ENCODE measurements around the gene MXD1.
"Not testable (repeated sequence)": the region's sequence is repeated elsewhere in the genome, so short reads cannot be mapped to it uniquely, and the experiment has no call there.

MXD1 gene

GRCh38 chr2:69914950-69915945 lies at the start of gene MXD1:
TSS of gene MXD1 (plus strand) at chr2:69915109. CDS start at chr2:69915331, 222 bp downstream.
- DNase-seq (ENCODE audit: low read depth in 2 of 2), result no peak

- DNase-seq (ENCODE audit: low read depth in 2 of 2), result no peak
These were observed 26.5 kb upstream of the MXD1 start for GRCh38 chr2:69888451-69888850.

DNA sequence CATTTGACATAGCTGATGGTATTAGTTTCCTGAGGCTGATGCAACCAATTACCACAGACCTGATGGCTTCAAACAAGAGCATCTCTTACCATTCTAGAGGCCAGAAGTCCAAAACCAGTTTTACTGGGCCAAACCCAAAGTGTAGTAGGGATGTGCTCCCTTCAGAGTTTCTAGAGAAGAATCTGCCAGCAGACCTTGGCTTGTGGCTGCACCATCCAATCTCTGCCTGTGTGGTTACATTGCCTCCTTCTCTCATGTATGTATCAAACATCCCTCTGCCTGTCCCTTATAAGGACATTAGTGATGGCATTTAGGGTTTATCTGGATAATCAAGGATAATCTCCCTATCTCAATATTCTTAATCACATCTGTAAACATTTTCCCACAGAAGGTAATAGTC lies 25.6 kb upstream of the MXD1 start:
- no peak for DNase-seq (ENCODE audit: low read depth in 2 of 2)

DNA sequence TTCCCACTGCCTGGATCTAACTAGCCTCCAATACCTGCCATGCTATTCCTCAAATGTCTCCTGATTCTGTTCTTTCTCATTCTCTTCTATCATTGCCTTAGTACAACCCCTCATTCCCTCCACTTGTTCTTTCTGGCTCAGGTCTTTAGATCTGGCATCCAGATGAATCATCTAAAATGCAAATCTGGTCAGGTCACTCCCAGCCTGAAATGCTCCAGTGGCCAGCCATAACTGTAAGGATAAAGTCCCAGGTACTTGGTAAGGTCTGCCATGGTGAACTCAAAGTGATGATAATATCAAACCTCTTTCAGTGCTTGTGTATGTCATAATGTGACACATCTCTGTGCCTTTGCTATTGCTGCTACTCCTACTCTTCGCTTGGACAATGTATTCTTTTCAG lies 24.0 kb upstream of the MXD1 start:
- no peak for DNase-seq (ENCODE audit: low read depth in 2 of 2)

- DNase-seq (ENCODE audit: low read depth in 2 of 2), result not testable (repeated sequence)
These were observed 22.0 kb upstream of the MXD1 start for GRCh38 chr2:69892838-69893424.

DNA sequence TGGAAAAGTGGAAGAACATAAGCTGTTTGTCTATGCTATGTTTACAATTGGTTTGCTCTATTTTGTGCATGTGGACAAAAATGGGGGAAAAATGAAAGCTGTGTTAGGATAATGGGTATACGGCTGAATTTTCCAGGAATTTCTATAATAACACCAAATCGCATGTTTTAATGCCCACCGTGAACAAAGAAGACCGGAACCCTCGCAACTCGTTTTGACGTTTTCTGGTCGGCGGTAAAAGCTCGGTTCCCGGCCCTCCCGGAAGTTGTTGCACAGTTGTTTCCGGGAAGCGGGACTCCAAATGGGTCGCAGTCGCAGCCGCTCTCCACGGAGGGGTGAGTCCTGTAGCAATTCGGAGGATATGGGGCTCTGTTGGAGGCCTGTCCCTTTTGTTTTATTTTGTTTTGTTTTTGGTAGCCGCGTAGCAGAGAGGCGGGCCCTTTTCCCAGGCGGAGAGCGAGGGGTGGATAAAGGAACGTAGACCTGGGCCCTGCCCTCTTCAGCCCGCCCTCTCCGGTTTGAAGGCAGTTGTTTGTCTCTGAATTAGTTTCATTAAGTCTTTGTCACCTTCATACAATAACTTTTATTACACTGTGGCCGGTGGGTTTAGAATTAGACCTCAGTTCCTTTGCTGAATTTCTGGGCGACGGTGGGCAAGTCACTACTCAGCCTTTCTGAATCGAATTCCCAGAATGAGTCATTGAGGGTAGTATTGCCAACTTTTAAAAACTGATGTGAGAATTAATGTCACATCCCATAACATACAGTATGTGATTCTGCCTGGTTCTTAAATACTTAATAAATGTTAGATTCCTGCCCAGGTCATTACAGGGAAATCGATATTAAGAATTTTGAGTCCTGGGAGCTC lies 21.0 kb upstream of the MXD1 start, which contains the start of gene SNRNP27:
Gene SNRNP27 (plus strand): TSS at position 273 of the 868 bp plus-strand sequence. CDS start 29 bp downstream, at position 302.
- DNase-seq (ENCODE audit: low read depth in 2 of 2), result peak; percentile 63

DNA sequence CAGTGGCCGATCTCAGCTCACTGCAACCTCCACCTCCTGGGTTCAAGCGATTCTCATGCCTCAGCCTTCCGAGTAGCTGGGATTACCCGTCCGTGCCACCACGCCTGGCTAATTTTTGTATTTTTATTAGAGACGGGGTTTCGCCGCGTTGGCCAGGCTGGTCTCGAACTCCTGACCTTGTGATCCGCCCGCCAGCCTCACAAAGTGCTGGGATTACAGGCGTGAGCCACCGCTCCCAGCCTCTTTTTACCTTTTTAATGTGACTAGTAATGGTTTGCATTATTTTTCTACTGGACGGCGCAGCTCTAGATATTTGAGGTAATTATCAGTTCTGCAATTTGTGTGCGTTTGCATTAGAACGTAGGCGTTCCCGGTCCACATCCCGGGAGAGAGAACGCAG lies 20.2 kb upstream of the MXD1 start:
- not testable (repeated sequence) for DNase-seq (ENCODE audit: low read depth in 2 of 2)

DNA sequence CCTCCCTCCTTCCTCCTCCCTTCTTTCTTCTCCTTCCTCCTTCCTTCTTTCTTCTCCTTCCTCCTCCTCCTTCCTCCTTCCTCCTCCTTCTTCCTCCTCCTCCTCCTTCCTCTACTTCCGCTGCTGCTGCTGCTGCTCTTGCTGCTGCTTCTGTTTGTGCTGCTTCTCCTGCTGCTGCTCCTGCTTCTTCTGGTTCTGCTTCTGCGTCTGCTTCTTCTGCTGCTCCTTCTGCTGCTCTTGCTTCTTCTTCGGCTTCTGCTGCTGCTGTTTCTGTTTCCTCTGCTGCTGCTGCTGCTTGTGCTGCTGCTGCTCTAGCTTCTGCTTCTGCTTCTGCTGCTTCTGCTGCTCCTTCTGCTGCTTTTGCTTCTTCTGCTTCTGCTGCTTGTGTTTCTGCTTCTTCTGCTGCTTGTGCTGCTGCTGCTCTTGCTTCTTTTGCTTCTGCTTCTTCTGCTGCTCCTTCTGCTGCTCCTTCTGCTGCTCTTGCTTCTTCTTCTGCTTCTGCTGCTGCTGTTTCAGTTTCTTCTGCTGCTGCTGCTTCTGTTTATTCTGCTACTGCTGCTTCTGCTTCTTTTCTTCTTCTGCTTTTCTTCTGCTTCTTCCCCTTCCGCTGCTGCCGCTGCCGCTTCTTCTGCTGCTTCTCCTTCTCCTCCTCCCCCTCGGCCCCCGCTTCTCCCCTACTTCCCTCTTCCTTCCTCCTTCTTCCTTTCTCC lies 12.5 kb upstream of the MXD1 start:
- DNase-seq (ENCODE audit: low read depth in 2 of 2), result no peak

GRCh38 chr2:69907216-69907615 lies 7.7 kb upstream of the MXD1 start:
- no peak for DNase-seq (ENCODE audit: low read depth in 2 of 2)

DNA sequence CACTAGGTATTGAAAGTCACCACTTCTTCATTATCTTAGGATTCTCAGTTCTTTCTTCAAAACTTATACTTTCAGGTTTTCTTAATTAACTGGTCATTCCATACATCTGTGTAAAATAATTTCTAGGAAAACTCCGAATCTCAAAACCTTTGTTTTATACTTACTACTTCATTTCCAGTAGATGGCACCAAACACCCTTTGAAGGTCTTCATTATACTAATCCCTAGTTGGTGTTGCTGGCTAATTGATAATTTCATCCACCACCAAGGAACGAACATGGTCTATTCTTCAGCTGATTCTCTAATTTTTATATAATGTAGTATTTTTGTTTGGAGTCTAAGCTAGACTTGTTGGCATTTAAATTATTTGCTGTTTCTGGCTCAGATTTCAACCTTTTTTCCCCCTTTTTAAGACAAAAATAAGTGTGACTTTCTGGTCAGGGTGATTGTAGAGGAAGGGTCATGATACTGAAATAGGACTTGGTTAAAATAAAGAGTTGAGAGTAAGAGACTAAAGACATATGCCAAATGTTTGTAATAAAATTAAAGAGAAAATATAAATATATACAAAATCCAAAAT lies 2.8 kb upstream of the MXD1 start:
- DNase-seq (ENCODE audit: low read depth in 2 of 2), result no peak

DNA sequence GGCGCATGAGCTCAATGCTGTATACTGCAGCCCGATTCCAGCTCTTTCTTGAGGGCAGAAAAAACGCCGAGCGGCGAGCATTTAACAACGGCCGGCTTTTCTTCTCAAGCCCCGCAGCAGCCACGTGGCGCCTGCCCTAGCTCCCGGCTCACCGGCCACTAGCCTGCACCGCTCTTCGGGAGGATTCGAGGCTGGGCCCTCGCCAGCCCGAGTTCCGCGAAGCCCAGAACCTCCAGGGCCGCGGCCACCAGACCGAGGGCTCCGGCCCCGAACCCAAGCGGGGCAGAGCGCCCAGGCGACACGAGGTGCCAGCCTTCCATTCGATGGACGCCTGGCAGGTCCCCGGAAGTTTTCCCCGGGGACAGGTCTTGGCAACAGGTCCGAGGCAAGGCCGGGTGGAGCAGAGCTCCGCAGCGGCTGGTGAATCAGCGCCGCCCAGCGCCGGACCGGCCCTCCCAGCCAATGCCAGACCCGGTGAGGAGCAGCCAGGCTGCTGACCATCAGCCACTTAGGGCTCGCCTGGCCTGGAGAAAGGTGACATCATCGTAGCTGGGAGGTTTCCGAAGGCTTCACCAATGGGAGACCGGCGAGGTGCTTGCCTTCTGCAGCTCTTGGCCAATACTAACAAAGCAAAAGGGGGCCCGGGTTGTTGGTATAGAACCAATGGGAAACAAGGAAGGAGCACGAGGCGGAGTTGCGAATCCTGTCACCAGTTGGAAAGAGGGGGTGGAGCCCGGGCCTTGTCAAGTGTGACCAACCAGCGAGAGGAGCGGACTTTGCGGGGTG lies 552 bp upstream of the MXD1 start:
- peak; percentile 99 to 100 for DNase-seq (ENCODE audit: low read depth in 2 of 2)

DNA sequence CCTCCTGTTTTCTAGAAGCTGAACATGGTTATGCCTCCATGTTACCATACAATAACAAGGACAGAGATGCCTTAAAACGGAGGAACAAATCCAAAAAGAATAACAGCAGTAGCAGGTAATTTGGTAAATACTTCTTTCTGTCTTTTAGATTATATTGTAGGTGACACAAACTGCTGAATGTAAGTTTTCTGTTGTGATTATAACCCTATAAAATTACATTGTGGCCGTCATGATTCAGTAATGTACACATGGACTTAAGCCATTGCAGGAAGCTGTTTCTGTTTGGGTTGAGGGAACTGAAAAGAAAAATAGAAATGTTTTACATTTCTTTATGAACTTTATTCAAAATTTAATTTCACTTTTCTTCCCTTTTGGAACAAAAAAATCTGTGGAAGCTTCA lies 1.2 kb downstream of the MXD1 start:
- DNase-seq (ENCODE audit: low read depth in 2 of 2), result no peak

GRCh38 chr2:69917852-69918251 lies 2.9 kb downstream of the MXD1 start:
- no peak for DNase-seq (ENCODE audit: low read depth in 2 of 2)

DNA sequence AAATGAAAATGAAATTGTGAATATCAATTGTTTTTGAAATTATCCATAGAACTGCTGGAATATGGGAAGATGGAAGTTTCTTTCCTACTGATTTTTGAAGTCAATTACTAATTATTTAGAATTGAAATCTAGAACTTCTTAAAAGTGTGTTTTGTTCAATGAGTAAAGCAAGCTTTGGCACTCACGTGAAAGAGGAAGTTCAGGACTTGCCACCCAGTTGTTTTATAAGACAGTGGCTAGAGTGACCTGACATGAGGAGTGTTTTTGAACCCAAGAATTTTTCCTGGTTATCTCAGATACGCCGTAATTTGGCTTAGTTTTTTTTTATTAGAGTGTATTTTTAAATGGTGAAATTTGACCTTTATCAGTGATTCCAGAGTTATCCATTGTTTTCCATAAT lies 3.5 kb downstream of the MXD1 start:
- no peak for DNase-seq (ENCODE audit: low read depth in 2 of 2)

- no peak for DNase-seq (ENCODE audit: low read depth in 2 of 2)
These were observed 8.2 kb downstream of the MXD1 start for GRCh38 chr2:69923116-69923515.

DNA sequence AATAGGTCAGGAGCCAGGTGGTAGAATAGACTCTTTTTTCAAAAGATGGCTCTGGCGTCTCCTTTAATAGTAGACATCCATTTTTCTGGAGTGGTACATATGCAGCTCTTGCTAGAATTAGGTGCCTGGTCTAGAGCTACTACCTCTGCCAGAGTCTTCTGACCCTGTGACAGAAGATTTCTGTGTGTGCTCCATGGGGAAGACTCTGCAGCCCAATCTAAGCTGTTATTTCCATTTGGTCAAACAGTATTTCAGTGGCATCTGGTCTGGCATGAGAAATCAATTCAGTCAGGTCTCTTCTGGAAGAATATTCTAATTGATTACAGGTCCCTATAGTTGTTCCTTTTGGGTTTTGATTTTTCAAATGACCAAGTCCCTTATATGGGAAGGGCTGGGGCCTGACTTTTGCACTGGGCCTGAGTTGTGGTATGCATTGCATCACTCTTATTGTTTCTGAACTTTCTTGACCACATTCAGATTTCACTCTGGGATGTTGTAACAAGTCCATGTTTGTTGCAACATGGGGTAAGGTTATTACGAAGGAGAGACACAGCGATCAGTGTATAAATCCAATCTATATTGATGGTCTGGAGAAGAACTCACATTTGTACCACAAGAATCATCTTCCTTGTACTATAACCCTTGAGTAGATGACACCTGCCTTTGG lies 12.1 kb downstream of the MXD1 start:
- no peak for DNase-seq (ENCODE audit: low read depth in 2 of 2)

- DNase-seq (ENCODE audit: low read depth in 2 of 2), result no peak
These were observed 17.1 kb downstream of the MXD1 start for GRCh38 chr2:69931832-69932595.

DNA sequence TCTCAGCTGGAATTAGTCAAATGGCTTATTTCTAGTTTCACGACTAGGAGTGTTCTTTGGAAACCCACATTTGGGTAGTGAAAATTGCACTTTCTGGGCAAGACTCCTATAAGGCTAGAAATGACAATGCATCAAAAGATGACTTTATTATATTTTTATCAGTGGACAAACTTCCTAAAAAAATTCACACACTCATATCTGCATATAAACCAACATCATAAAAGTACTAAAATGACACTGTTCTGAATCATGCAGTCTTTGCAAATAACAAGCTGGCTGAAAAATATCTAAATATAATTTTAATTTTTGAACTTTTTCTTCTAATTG lies 17.6 kb downstream of the MXD1 start:
- DNase-seq (ENCODE audit: low read depth in 2 of 2), result no peak

DNA sequence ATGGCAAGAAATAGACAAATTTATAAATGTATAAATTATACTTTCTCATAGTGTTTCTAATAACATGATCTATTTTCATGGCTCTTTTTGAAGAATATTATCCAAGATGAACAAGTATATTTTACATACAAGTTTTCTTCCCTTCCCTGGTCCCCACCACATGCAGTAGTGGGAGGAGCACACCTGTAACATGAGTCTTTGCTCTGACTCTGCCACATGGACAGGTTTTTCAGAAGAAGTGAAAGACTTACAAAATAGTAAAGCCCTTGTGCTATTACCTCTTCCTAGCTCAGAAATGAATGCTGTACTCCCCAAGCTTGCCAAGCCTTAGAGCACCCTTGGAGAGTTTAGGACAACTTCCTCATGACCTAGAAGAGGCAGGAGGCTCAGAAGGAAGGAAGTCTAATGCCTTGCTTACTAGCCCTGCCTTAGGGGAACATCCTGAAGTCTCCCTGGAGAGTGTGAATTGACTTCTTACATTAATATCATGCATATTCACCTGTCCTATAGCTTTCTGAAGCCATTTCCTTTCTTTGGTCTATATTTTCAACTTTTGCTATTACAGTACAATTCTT lies 18.4 kb downstream of the MXD1 start:
- DNase-seq (ENCODE audit: low read depth in 2 of 2), result no peak

All from stimulated activated CD8-positive, alpha-beta memory T cell treated with anti-CD3 and anti-CD28 coated beads, Interleukin-15, amount 100 ng/mL, for 4 hours (primary cell).